ENCODE data around the gene CNIH2.
"Not testable (repeated sequence)": the region's sequence is repeated elsewhere in the genome, so short reads cannot be mapped to it uniquely, and the experiment has no call there.

CNIH2 gene

GRCh38 chr11:66314186-66314501 is 36.2 kb downstream of the CNIH2 start:
- H3K27me3 ChIP-seq (ENCODE audit: low read depth) = no peaks in the 10 kb centered on the region
- H3K4me1 ChIP-seq = peaks cover 8% of the 10 kb centered on the region
- no peaks in the 10 kb centered on the region; the same call in 1 of the 2 replicates for H3K9me3 ChIP-seq
- H3K36me3 ChIP-seq (replicated peaks) = no peaks in the 10 kb centered on the region
- DNase-seq (ENCODE audit: low spot score in 2 of 2) = no peak
- in situ Hi-C loops (cut with MboI; ENCODE audit: low sequenced_read_pairs) = no loop called here
- no peak overlapping the region for H3K4me3 ChIP-seq

GRCh38 chr11:66314561-66315497 is 36.9 kb downstream of the CNIH2 start:
- Histone ChIP-seq H3K4me1 (peaks cover 8% of the 10 kb centered on the region), H3K36me3 (replicated peaks) (no peaks in the 10 kb centered on the region), H3K4me3 (no peak overlapping the region), H3K9me3 (no peaks in the 10 kb centered on the region; the same call in 1 of the 2 replicates), H3K27me3 (ENCODE audit: low read depth) (no peaks in the 10 kb centered on the region)
- in situ Hi-C loops (cut with MboI; ENCODE audit: low sequenced_read_pairs) = no loop called here
- DNase-seq (ENCODE audit: low spot score in 2 of 2) = no peak

DNA sequence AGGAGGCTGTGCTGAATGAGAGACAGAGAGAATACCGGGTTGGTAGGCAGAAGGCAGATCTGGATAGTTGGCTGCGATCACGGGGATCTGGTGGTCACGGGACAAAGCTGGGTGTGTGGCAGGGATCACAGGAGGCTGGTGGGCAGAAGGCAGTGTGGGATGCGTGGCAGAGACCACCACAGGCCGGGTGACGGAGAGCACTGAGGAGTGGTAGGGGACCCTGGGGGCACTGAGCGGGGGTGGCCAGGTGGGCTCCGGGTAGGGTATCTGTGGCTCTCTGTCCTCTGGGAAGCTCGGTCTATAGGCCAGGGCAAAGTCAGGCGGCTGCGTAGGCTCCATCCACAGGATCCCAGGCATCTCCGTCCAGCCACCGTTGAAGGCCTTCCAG is 37.5 kb downstream of the CNIH2 start:
- no peaks in the 10 kb centered on the region; the same call in 1 of the 2 replicates for H3K9me3 ChIP-seq
- no peaks in the 10 kb centered on the region for H3K27me3 ChIP-seq (ENCODE audit: low read depth)
- no peak for DNase-seq (ENCODE audit: low spot score in 2 of 2)
- H3K36me3 ChIP-seq (replicated peaks) = no peaks in the 10 kb centered on the region
- in situ Hi-C loops (cut with MboI; ENCODE audit: low sequenced_read_pairs) = no loop called here
- no peak overlapping the region for H3K4me3 ChIP-seq
- H3K4me1 ChIP-seq = peaks cover 8% of the 10 kb centered on the region

DNA sequence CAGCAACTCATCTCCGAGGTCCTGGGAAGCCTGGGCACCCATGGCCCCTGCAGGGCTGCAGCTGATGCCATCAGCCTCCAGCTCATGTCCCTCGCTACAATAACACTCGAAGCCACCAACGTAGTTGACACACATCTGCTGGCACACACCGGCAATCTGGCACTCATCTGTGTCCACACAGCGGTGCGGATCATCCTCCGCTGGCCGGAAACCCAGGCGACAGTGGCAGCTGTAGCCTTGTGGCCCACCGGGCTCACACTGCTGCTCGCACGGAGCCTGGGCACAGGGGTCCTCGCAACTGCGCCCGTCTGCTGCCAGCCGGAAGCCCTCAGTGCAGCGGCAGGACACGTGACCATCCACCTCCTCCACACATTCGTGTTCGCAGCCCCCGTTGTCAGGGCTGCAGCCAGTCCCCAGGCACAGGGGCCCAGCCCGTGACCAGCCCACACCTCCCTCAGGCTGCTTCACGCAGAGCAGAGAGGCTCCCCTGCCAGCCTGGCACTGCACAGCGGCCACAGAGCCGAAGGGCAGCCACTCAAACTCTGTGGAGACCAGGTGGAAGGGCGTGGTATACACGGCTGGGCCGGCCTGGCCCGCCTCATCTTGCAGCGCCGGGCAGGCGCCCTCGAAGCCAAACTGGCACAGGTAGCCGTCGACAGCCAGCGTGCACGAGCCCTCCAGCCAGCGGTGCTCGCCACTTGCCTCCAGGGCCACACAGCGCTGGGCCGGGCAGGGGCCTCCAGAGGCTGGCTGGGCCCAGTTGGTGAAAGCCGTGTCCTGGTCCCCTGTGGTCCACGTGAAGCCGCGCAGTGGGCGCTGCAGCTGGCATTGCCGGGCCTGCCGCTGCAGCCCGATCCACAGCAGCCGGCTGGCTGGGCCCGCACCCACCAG is 38.2 kb downstream of the CNIH2 start:
- Histone ChIP-seq H3K9me3 (no peaks in the 10 kb centered on the region; the same call in 1 of the 2 replicates), H3K4me3 (no peak overlapping the region), H3K36me3 (replicated peaks) (no peaks in the 10 kb centered on the region), H3K27me3 (ENCODE audit: low read depth) (no peaks in the 10 kb centered on the region), H3K4me1 (peaks cover 8% of the 10 kb centered on the region)
- in situ Hi-C loops (cut with MboI; ENCODE audit: low sequenced_read_pairs) = no loop called here
- no peak for DNase-seq (ENCODE audit: low spot score in 2 of 2)

DNA sequence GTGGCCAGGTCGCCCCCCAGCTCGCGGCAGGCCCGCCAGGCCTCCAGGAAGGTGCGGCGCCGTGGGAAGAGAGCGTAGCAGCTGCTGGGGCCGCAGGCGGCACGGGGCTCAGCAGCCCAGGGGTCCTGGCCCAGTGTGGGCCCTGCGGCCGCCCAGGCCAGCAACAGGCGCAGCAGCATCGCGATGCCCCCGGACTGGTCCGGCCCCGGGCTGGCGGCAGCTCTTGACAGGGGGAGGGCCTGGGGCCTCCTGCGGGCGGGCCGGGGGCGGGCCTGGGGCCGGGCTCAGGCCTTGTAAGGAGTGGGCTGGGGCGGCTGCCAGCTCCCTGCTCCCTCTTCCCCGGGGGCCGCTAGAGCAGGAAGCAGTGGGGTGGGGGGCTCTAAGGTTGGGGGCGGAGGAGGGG is 38.9 kb downstream of the CNIH2 start, which contains the start of gene CD248:
Gene CD248, minus strand, starts transcription at position 196 of the 403 bp plus-strand sequence. Its CDS starts 17 bp downstream, at position 179.
- no peaks in the 10 kb centered on the region for H3K27me3 ChIP-seq (ENCODE audit: low read depth)
- DNase-seq (ENCODE audit: low spot score in 2 of 2) = no peak
- H3K36me3 ChIP-seq (replicated peaks) = no peaks in the 10 kb centered on the region
- no peak within 1 kb of the TSS for H3K4me3 ChIP-seq
- in situ Hi-C loops (cut with MboI; ENCODE audit: low sequenced_read_pairs) = no loop called here
- H3K9me3 ChIP-seq = no peaks in the 10 kb centered on the region; the same call in 1 of the 2 replicates
- H3K4me1 ChIP-seq = peaks cover 4% of the 10 kb centered on the region

DNA sequence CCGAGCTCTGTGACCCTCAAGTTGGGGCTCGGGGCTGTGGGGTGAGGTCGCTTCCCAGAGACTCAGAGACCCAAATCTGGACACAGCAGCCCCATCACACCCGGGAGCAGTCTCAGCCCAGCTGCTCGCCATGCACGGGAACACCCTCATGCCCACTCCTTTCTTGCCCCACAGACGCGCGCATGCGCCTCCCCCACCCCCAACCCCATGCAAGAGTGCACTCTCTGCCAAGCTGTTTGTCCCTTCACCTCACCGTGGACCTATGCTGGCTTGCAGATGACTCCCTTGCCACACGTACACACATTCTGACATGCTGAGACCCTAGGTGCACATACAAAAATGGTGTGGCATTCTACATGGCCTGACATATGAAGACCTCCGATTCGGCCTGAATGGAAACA is 39.3 kb downstream of the CNIH2 start:
- Histone ChIP-seq H3K9me3 (no peaks in the 10 kb centered on the region; the same call in 1 of the 2 replicates), H3K27me3 (ENCODE audit: low read depth) (no peaks in the 10 kb centered on the region), H3K4me3 (no peak overlapping the region), H3K4me1 (peaks cover 4% of the 10 kb centered on the region), H3K36me3 (replicated peaks) (no peaks in the 10 kb centered on the region)
- in situ Hi-C loops (cut with MboI; ENCODE audit: low sequenced_read_pairs) = no loop called here
- DNase-seq (ENCODE audit: low spot score in 2 of 2) = no peak

GRCh38 chr11:66317723-66318599 is 40.0 kb downstream of the CNIH2 start:
- Histone ChIP-seq H3K4me1 (peaks cover 4% of the 10 kb centered on the region), H3K9me3 (no peaks in the 10 kb centered on the region; the same call in 1 of the 2 replicates), H3K36me3 (replicated peaks) (no peaks in the 10 kb centered on the region), H3K27me3 (ENCODE audit: low read depth) (no peaks in the 10 kb centered on the region), H3K4me3 (no peak overlapping the region)
- DNase-seq (ENCODE audit: low spot score in 2 of 2) = no peak
- in situ Hi-C loops (cut with MboI; ENCODE audit: low sequenced_read_pairs) = no loop called here

GRCh38 chr11:66318600-66318970 is 40.6 kb downstream of the CNIH2 start:
- in situ Hi-C loops (cut with MboI; ENCODE audit: low sequenced_read_pairs) = no loop called here
- Histone ChIP-seq H3K9me3 (no peaks in the 10 kb centered on the region; the same call in 1 of the 2 replicates), H3K27me3 (ENCODE audit: low read depth) (no peaks in the 10 kb centered on the region), H3K4me3 (no peak overlapping the region), H3K36me3 (replicated peaks) (no peaks in the 10 kb centered on the region), H3K4me1 (no peaks in the 10 kb centered on the region)
- no peak for DNase-seq (ENCODE audit: low spot score in 2 of 2)

GRCh38 chr11:66320289-66320688 is 42.3 kb downstream of the CNIH2 start:
- not testable (repeated sequence) for H3K27me3 ChIP-seq (ENCODE audit: low read depth)

GRCh38 chr11:66320748-66321147 is 42.8 kb downstream of the CNIH2 start:
- H3K36me3 ChIP-seq (replicated peaks); DNase-seq (ENCODE audit: low spot score in 2 of 2); H3K4me1 ChIP-seq; H3K27me3 ChIP-seq (ENCODE audit: low read depth); H3K9me3 ChIP-seq; H3K4me3 ChIP-seq; in situ Hi-C loops (cut with MboI; ENCODE audit: low sequenced_read_pairs): not testable (repeated sequence)

More at GRCh38 chr11:66320289-66320688, 42.3 kb downstream of the CNIH2 start:
- DNase-seq (ENCODE audit: low spot score in 2 of 2); H3K4me3 ChIP-seq; H3K4me1 ChIP-seq; in situ Hi-C loops (cut with MboI; ENCODE audit: low sequenced_read_pairs); H3K9me3 ChIP-seq; H3K36me3 ChIP-seq (replicated peaks): not testable (repeated sequence)

- in situ Hi-C loops (cut with MboI; ENCODE audit: low sequenced_read_pairs) = no loop called here
- Histone ChIP-seq H3K9me3 (no peaks in the 10 kb centered on the region; the same call in 1 of the 2 replicates), H3K27me3 (ENCODE audit: low read depth) (no peaks in the 10 kb centered on the region), H3K36me3 (replicated peaks) (no peaks in the 10 kb centered on the region), H3K4me3 (no peak overlapping the region), H3K4me1 (no peaks in the 10 kb centered on the region)
- DNase-seq (ENCODE audit: low spot score in 2 of 2) = no peak
Measured at GRCh38 chr11:66321606-66322005, 43.6 kb downstream of the CNIH2 start.

- in situ Hi-C loops (cut with MboI; ENCODE audit: low sequenced_read_pairs) = no loop called here
Measured at GRCh38 chr11:66322732-66323427, 44.9 kb downstream of the CNIH2 start.

More at GRCh38 chr11:66322732-66323427, 44.9 kb downstream of the CNIH2 start:
- Histone ChIP-seq H3K4me1 (no peaks in the 10 kb centered on the region), H3K27me3 (ENCODE audit: low read depth) (no peaks in the 10 kb centered on the region), H3K36me3 (replicated peaks) (no peaks in the 10 kb centered on the region), H3K4me3 (no peak overlapping the region), H3K9me3 (no peaks in the 10 kb centered on the region; the same call in 1 of the 2 replicates)
- no peak for DNase-seq (ENCODE audit: low spot score in 2 of 2)
